ENCODE results near the gene JARID2.

JARID2 gene

GRCh38 chr6:15378272-15378671 is 132.4 kb downstream of the JARID2 start:
- no peaks in the 10 kb centered on the region for H3K27me3 ChIP-seq (ENCODE audit: control insufficient read depth, insufficient read depth, low read length)
- no peaks in the 10 kb centered on the region for H3K4me1 ChIP-seq (ENCODE audit: control insufficient read depth, insufficient read depth, low read length)
- H3K4me3 ChIP-seq (ENCODE audit: low read length): no peak overlapping the region
- no peaks in the 10 kb centered on the region for H3K9me3 ChIP-seq (replicated peaks; ENCODE audit: low read length)
- no peaks in the 10 kb centered on the region for H3K36me3 ChIP-seq (ENCODE audit: insufficient read depth, low read length)
- no peak overlapping the region for H3K9ac ChIP-seq (ENCODE audit: low read depth, low read length)
- H3K4me2 ChIP-seq (ENCODE audit: low read length): no peak overlapping the region

GRCh38 chr6:15378866-15379265 is 133.0 kb downstream of the JARID2 start:
- no peak overlapping the region for H3K4me3 ChIP-seq (ENCODE audit: low read length)
- no peaks in the 10 kb centered on the region for H3K9me3 ChIP-seq (replicated peaks; ENCODE audit: low read length)
- no peaks in the 10 kb centered on the region for H3K4me1 ChIP-seq (ENCODE audit: control insufficient read depth, insufficient read depth, low read length)
- no peak overlapping the region for H3K9ac ChIP-seq (ENCODE audit: low read depth, low read length)
- H3K4me2 ChIP-seq (ENCODE audit: low read length): no peak overlapping the region
- H3K36me3 ChIP-seq (ENCODE audit: insufficient read depth, low read length): no peaks in the 10 kb centered on the region
- no peaks in the 10 kb centered on the region for H3K27me3 ChIP-seq (ENCODE audit: control insufficient read depth, insufficient read depth, low read length)

GRCh38 chr6:15380351-15380750 is 134.5 kb downstream of the JARID2 start:
- Histone ChIP-seq H3K27me3 (ENCODE audit: control insufficient read depth, insufficient read depth, low read length) (no peaks in the 10 kb centered on the region), H3K4me1 (ENCODE audit: control insufficient read depth, insufficient read depth, low read length) (no peaks in the 10 kb centered on the region), H3K36me3 (ENCODE audit: insufficient read depth, low read length) (no peaks in the 10 kb centered on the region), H3K4me3 (ENCODE audit: low read length) (no peak overlapping the region), H3K9me3 (replicated peaks; ENCODE audit: low read length) (no peaks in the 10 kb centered on the region), H3K9ac (ENCODE audit: low read depth, low read length) (no peak overlapping the region), H3K4me2 (ENCODE audit: low read length) (no peak overlapping the region)

- Histone ChIP-seq H3K36me3 (ENCODE audit: insufficient read depth, low read length) (no peaks in the 10 kb centered on the region), H3K9me3 (replicated peaks; ENCODE audit: low read length) (no peaks in the 10 kb centered on the region), H3K4me3 (ENCODE audit: low read length) (no peak overlapping the region), H3K27me3 (ENCODE audit: control insufficient read depth, insufficient read depth, low read length) (no peaks in the 10 kb centered on the region), H3K4me2 (ENCODE audit: low read length) (no peak overlapping the region), H3K4me1 (ENCODE audit: control insufficient read depth, insufficient read depth, low read length) (no peaks in the 10 kb centered on the region), H3K9ac (ENCODE audit: low read depth, low read length) (no peak overlapping the region)
Measured at GRCh38 chr6:15382089-15382488, 136.2 kb downstream of the JARID2 start.

GRCh38 chr6:15382712-15383111 is 136.8 kb downstream of the JARID2 start:
- no peaks in the 10 kb centered on the region for H3K9me3 ChIP-seq (replicated peaks; ENCODE audit: low read length)
- H3K36me3 ChIP-seq (ENCODE audit: insufficient read depth, low read length): no peaks in the 10 kb centered on the region
- no peak overlapping the region for H3K4me3 ChIP-seq (ENCODE audit: low read length)
- no peak overlapping the region for H3K9ac ChIP-seq (ENCODE audit: low read depth, low read length)
- no peaks in the 10 kb centered on the region for H3K27me3 ChIP-seq (ENCODE audit: control insufficient read depth, insufficient read depth, low read length)
- H3K4me2 ChIP-seq (ENCODE audit: low read length): no peak overlapping the region
- H3K4me1 ChIP-seq (ENCODE audit: control insufficient read depth, insufficient read depth, low read length): no peaks in the 10 kb centered on the region

GRCh38 chr6:15384901-15385300 is 139.0 kb downstream of the JARID2 start:
- H3K9ac ChIP-seq (ENCODE audit: low read depth, low read length): no peak overlapping the region
- H3K4me1 ChIP-seq (ENCODE audit: control insufficient read depth, insufficient read depth, low read length): no peaks in the 10 kb centered on the region
- H3K27me3 ChIP-seq (ENCODE audit: control insufficient read depth, insufficient read depth, low read length): no peaks in the 10 kb centered on the region
- no peaks in the 10 kb centered on the region for H3K9me3 ChIP-seq (replicated peaks; ENCODE audit: low read length)
- no peak overlapping the region for H3K4me3 ChIP-seq (ENCODE audit: low read length)
- no peaks in the 10 kb centered on the region for H3K36me3 ChIP-seq (ENCODE audit: insufficient read depth, low read length)
- H3K4me2 ChIP-seq (ENCODE audit: low read length): no peak overlapping the region

GRCh38 chr6:15385521-15385920 is 139.7 kb downstream of the JARID2 start:
- Histone ChIP-seq H3K27me3 (ENCODE audit: control insufficient read depth, insufficient read depth, low read length) (no peaks in the 10 kb centered on the region), H3K36me3 (ENCODE audit: insufficient read depth, low read length) (no peaks in the 10 kb centered on the region), H3K9me3 (replicated peaks; ENCODE audit: low read length) (no peaks in the 10 kb centered on the region), H3K4me2 (ENCODE audit: low read length) (no peak overlapping the region), H3K4me1 (ENCODE audit: control insufficient read depth, insufficient read depth, low read length) (no peaks in the 10 kb centered on the region), H3K9ac (ENCODE audit: low read depth, low read length) (no peak overlapping the region), H3K4me3 (ENCODE audit: low read length) (no peak overlapping the region)

GRCh38 chr6:15386110-15386755 is 140.4 kb downstream of the JARID2 start:
- no peaks in the 10 kb centered on the region for H3K36me3 ChIP-seq (ENCODE audit: insufficient read depth, low read length)
- H3K4me2 ChIP-seq (ENCODE audit: low read length): no peak overlapping the region
- no peaks in the 10 kb centered on the region for H3K9me3 ChIP-seq (replicated peaks; ENCODE audit: low read length)
- no peak overlapping the region for H3K4me3 ChIP-seq (ENCODE audit: low read length)
- H3K9ac ChIP-seq (ENCODE audit: low read depth, low read length): no peak overlapping the region
- no peaks in the 10 kb centered on the region for H3K4me1 ChIP-seq (ENCODE audit: control insufficient read depth, insufficient read depth, low read length)
- H3K27me3 ChIP-seq (ENCODE audit: control insufficient read depth, insufficient read depth, low read length): no peaks in the 10 kb centered on the region

- H3K4me3 ChIP-seq (ENCODE audit: low read length): no peak overlapping the region
- H3K27me3 ChIP-seq (ENCODE audit: control insufficient read depth, insufficient read depth, low read length): no peaks in the 10 kb centered on the region
- H3K36me3 ChIP-seq (ENCODE audit: insufficient read depth, low read length): no peaks in the 10 kb centered on the region
- H3K9me3 ChIP-seq (replicated peaks; ENCODE audit: low read length): no peaks in the 10 kb centered on the region
- H3K9ac ChIP-seq (ENCODE audit: low read depth, low read length): no peak overlapping the region
- no peak overlapping the region for H3K4me2 ChIP-seq (ENCODE audit: low read length)
- H3K4me1 ChIP-seq (ENCODE audit: control insufficient read depth, insufficient read depth, low read length): no peaks in the 10 kb centered on the region
Measured at GRCh38 chr6:15386756-15387112, 140.9 kb downstream of the JARID2 start.

GRCh38 chr6:15387118-15387517 is 141.2 kb downstream of the JARID2 start:
- Histone ChIP-seq H3K4me1 (ENCODE audit: control insufficient read depth, insufficient read depth, low read length) (no peaks in the 10 kb centered on the region), H3K4me3 (ENCODE audit: low read length) (no peak overlapping the region), H3K36me3 (ENCODE audit: insufficient read depth, low read length) (no peaks in the 10 kb centered on the region), H3K4me2 (ENCODE audit: low read length) (no peak overlapping the region), H3K9ac (ENCODE audit: low read depth, low read length) (no peak overlapping the region), H3K27me3 (ENCODE audit: control insufficient read depth, insufficient read depth, low read length) (no peaks in the 10 kb centered on the region), H3K9me3 (replicated peaks; ENCODE audit: low read length) (no peaks in the 10 kb centered on the region)

GRCh38 chr6:15389084-15389764 is 143.4 kb downstream of the JARID2 start:
- H3K9ac ChIP-seq (ENCODE audit: low read depth, low read length): no peak overlapping the region

More at GRCh38 chr6:15389084-15389764, 143.4 kb downstream of the JARID2 start:
- no peak overlapping the region for H3K4me2 ChIP-seq (ENCODE audit: low read length)
- H3K9me3 ChIP-seq (replicated peaks; ENCODE audit: low read length): no peaks in the 10 kb centered on the region
- no peaks in the 10 kb centered on the region for H3K36me3 ChIP-seq (ENCODE audit: insufficient read depth, low read length)
- no peaks in the 10 kb centered on the region for H3K27me3 ChIP-seq (ENCODE audit: control insufficient read depth, insufficient read depth, low read length)
- no peaks in the 10 kb centered on the region for H3K4me1 ChIP-seq (ENCODE audit: control insufficient read depth, insufficient read depth, low read length)
- H3K4me3 ChIP-seq (ENCODE audit: low read length): no peak overlapping the region

All from skeletal muscle satellite cell (primary cell).